PC-3 (cell line): ENCODE measurements around the gene MYO9A. TPM values are rescaled to one million over a fixed set of nuclear protein-coding genes. Genes with fewer than 3 reads are reported as not detected.

Experiments
- ATAC-seq: fragments of 200-7000 bp; cut with Tn5 transposase; 2 replicates; pipeline ENCODE4 v1.9.1; 2020; ENCODE audit warnings: mild to moderate bottlenecking, moderate library complexity
- BruUV-seq: library from RNA; stranded (reverse); fragments of 400-500 nt; replicated peaks from 2 replicates; lab custom pipeline; 2021; lab: Mats Ljungman, UMichigan
- CTCF ChIA-PET: fragments of 300-600 bp; sonication (Branson Sonifier 250); formaldehyde crosslinking; loops from one replicate; lab custom pipeline; 2022; ENCODE audit warnings: antibody characterized with exemption; lab: Charles Lee
- POLR2A ChIA-PET: fragments of 300-600 bp; sonication (Branson Sonifier 250); formaldehyde crosslinking; loops from one replicate; lab custom pipeline; 2022; ENCODE audit warnings: antibody characterized with exemption; ENCODE audit not compliant: unreplicated experiment; lab: Charles Lee
- DNase-seq: peaks from one replicate; pipeline ENCODE4 v3.0.0-alpha.2; 2015
- H2AFZ ChIP-seq: fragments of 300-600 bp; sonication (generic); 2 replicates; pipeline ENCODE4 v1.6.0; 2016; ENCODE audit warnings: antibody characterized with exemption, low read length
- H3F3A ChIP-seq: fragments of 300-600 bp; sonication (generic); one replicate; pipeline ENCODE4 v1.6.0; 2017; ENCODE audit warnings: antibody characterized with exemption, low read length, control low read depth, mild to moderate bottlenecking; ENCODE audit not compliant: unreplicated experiment
- H3K27ac ChIP-seq: fragments of 300-600 bp; sonication (generic); 2 replicates; pipeline ENCODE4 v1.5.1; 2016; ENCODE audit warnings: mild to moderate bottlenecking, low read length
- H3K27me3 ChIP-seq: fragments of 300-600 bp; sonication (generic); 2 replicates; pipeline ENCODE4 v1.6.1; 2016; ENCODE audit warnings: low read length, mixed read lengths
- H3K36me3 ChIP-seq: fragments of 300-600 bp; sonication (generic); 2 replicates; pipeline ENCODE4 v1.6.1; 2016; ENCODE audit warnings: low read depth, mixed run types, low read length, mixed read lengths
- H3K4me1 ChIP-seq: fragments of 300-600 bp; sonication (generic); 2 replicates; pipeline ENCODE4 v1.5.1; 2016; ENCODE audit warnings: low read length; ENCODE audit not compliant: insufficient read depth
- H3K4me2 ChIP-seq: fragments of 300-600 bp; sonication (generic); 2 replicates; pipeline ENCODE4 v1.6.0; 2016; ENCODE audit warnings: low read length
- H3K4me3 ChIP-seq: fragments of 300-600 bp; sonication (generic); 2 replicates; pipeline ENCODE4 v1.5.1; 2016; ENCODE audit warnings: mild to moderate bottlenecking, low read length, mixed read lengths
- H3K79me2 ChIP-seq: fragments of 300-600 bp; sonication (generic); 2 replicates; pipeline ENCODE4 v1.6.1; 2017; ENCODE audit warnings: low read length, mixed read lengths
- H3K9ac ChIP-seq: fragments of 300-600 bp; sonication (generic); 2 replicates; pipeline ENCODE4 v1.6.0; 2016; ENCODE audit warnings: mild to moderate bottlenecking, low read length
- H3K9me2 ChIP-seq: fragments of 300-600 bp; sonication (generic); replicated peaks from 2 replicates; pipeline ENCODE4 v1.6.1; 2016; ENCODE audit warnings: mixed run types, low read length, mixed read lengths
- H3K9me3 ChIP-seq: fragments of 300-600 bp; sonication (generic); 2 replicates; pipeline ENCODE4 v1.6.1; 2016; ENCODE audit warnings: low read length, mixed read lengths
- H4K20me1 ChIP-seq: fragments of 300-600 bp; sonication (generic); 2 replicates; pipeline ENCODE4 v1.6.1; 2016; ENCODE audit warnings: low read length, mixed read lengths
- CTCF ChIP-seq: fragments of 300-600 bp; sonication (generic); conservative IDR thresholded peaks from 2 replicates; pipeline ENCODE4 v1.5.1; 2017; ENCODE audit warnings: antibody characterized with exemption, low read depth, mild to moderate bottlenecking, low read length
- EZH2 ChIP-seq: fragments of 300-600 bp; sonication (generic); IDR thresholded peaks from one replicate; pipeline ENCODE4 v1.6.1; 2017; ENCODE audit warnings: antibody characterized with exemption, mild to moderate bottlenecking, low read length; ENCODE audit not compliant: unreplicated experiment
- EZH2phosphoT487 ChIP-seq: fragments of 300-600 bp; sonication (generic); IDR thresholded peaks from 2 replicates; pipeline ENCODE4 v1.6.1; 2018; ENCODE audit warnings: mild to moderate bottlenecking, antibody characterized with exemption, low read length, borderline replicate concordance
- intact Hi-C: fragments of 100-400 bp; cut with micrococcal nuclease; formaldehyde crosslinking; loops from 2 replicates; pipeline ENCODE4 v1.9.0; 2023
- total RNA-seq: library from RNA; depleted of rRNA; stranded (reverse); fragments of >200 nt; gene quantifications from 2 replicates; pipeline ENCODE4 v1.2.3, GENCODE V29; 2014

MYO9A gene
- total RNA-seq, 1 experiment from 2014 or later: 18.3 TPM

GRCh38 chr15:71931261-71931660 is 186.7 kb downstream of the MYO9A start:
- intact Hi-C loops: no loop called here
- Histone ChIP-seq H3K9ac (no peak overlapping the region), H3K4me2 (no peak overlapping the region), H4K20me1 (no peaks in the 10 kb centered on the region), H3F3A (no peaks in the 10 kb centered on the region), H3K79me2 (no peaks in the 10 kb centered on the region), H3K9me2 (no peaks in the 10 kb centered on the region), H3K4me1 (no peaks in the 10 kb centered on the region), H3K4me3 (no peak overlapping the region), H3K27me3 (no peaks in the 10 kb centered on the region), H2AFZ (no peak overlapping the region), H3K27ac (no peak overlapping the region), H3K36me3 (peaks cover 20% of the 10 kb centered on the region), H3K9me3 (no peaks in the 10 kb centered on the region; the same call in 1 of the 2 replicates)
- ATAC-seq (no peak), DNase-seq (no peak)
- CTCF ChIA-PET: no interaction called here
- POLR2A ChIA-PET: no interaction called here
- no TSS peak for BruUV-seq
- TF ChIP-seq EZH2: no peak
- TF ChIP-seq EZH2phosphoT487: no peak
- no peak for TF ChIP-seq CTCF

- Histone ChIP-seq H3K4me3 (no peak overlapping the region), H3K9ac (no peak overlapping the region), H3K4me1 (no peaks in the 10 kb centered on the region), H3K9me2 (no peaks in the 10 kb centered on the region), H3K27me3 (no peaks in the 10 kb centered on the region), H3K4me2 (no peak overlapping the region), H3F3A (no peaks in the 10 kb centered on the region), H3K9me3 (no peaks in the 10 kb centered on the region), H2AFZ (no peak overlapping the region), H3K79me2 (no peaks in the 10 kb centered on the region), H3K27ac (no peak overlapping the region), H3K36me3 (no peaks in the 10 kb centered on the region), H4K20me1 (no peaks in the 10 kb centered on the region)
- ChIA-PET CTCF (no interaction called here), POLR2A (no interaction called here)
- TF ChIP-seq CTCF (no peak), EZH2phosphoT487 (no peak)
- DNase-seq (no peak), ATAC-seq (no peak)
- no TSS peak for BruUV-seq
- intact Hi-C loops: no loop called here
These were observed 192.8 kb downstream of the MYO9A start for GRCh38 chr15:71925145-71925544.

- H3K4me3 ChIP-seq: no peak overlapping the region
- no peaks in the 10 kb centered on the region for H3K9me2 ChIP-seq
- H3K36me3 ChIP-seq: no peaks in the 10 kb centered on the region
- no peaks in the 10 kb centered on the region for H4K20me1 ChIP-seq
- no peak overlapping the region for H3K9ac ChIP-seq
- no peak for TF ChIP-seq CTCF
- TF ChIP-seq EZH2: no peak
- TF ChIP-seq EZH2phosphoT487: no peak
- intact Hi-C loops: no loop called here
- H3K27me3 ChIP-seq: no peaks in the 10 kb centered on the region
- H3K4me1 ChIP-seq: no peaks in the 10 kb centered on the region
- no peak overlapping the region for H3K27ac ChIP-seq
- CTCF ChIA-PET: interaction anchor here (0.6 kb wide), 1 partner anchor 661 kb away, joined by 6 read pairs; no protein-coding TSS in a partner anchor
- no peaks in the 10 kb centered on the region for H3K9me3 ChIP-seq
- DNase-seq: peak; percentile 70
- POLR2A ChIA-PET: no interaction called here
- H3K4me2 ChIP-seq: no peak overlapping the region
- peak; percentile 53 for ATAC-seq
- no TSS peak for BruUV-seq
- H3K79me2 ChIP-seq: no peaks in the 10 kb centered on the region
- H3F3A ChIP-seq: no peaks in the 10 kb centered on the region
- no peak overlapping the region for H2AFZ ChIP-seq
These were observed 196.8 kb downstream of the MYO9A start for GRCh38 chr15:71921191-71921590.
